Urinary bladder (tissue), 4 donors: Measurements from ENCODE around the gene RP9. TPM values are rescaled to one million over a fixed set of nuclear protein-coding genes. Genes with fewer than 3 reads are reported as not detected.
"Not testable (repeated sequence)": the region's sequence is repeated elsewhere in the genome, so short reads cannot be mapped to it uniquely, and the experiment has no call there.

ENCODE experiments used
- DNase-seq: peaks from one replicate; pipeline ENCODE4 v3.0.0-alpha.2; 2015; ENCODE audit errors: extremely low spot score
- H3K27ac ChIP-seq: one replicate; pipeline ENCODE4 v1.5.1; 2013; ENCODE audit warnings: low read depth, mild to moderate bottlenecking, moderate library complexity
- H3K36me3 ChIP-seq: one replicate; pipeline ENCODE4 v1.6.1; 2013; ENCODE audit warnings: mild to moderate bottlenecking, moderate library complexity; ENCODE audit not compliant: insufficient read depth
- H3K4me1 ChIP-seq: one replicate; pipeline ENCODE4 v1.6.1; 2013; ENCODE audit warnings: mild to moderate bottlenecking, moderate library complexity; ENCODE audit not compliant: insufficient read depth
- H3K4me3 ChIP-seq: one replicate; pipeline ENCODE4 v1.5.1; 2013; ENCODE audit warnings: low read depth, low read length
- WGBS: extraction: QIAGEN DNeasy Blood & Tissue Kit; methylation state at CpG from one replicate; pipeline ENCODE4 v1.1.7; 2013; 5-methylcytosine and 5-hydroxymethylcytosine counted together
- polyA plus RNA-seq: library from polyadenylated mRNA; stranded (reverse); fragments of 200-250 nt; gene quantifications from one replicate; pipeline ENCODE4 v1.2.3, GENCODE V29; 2013
- total RNA-seq: library from RNA; depleted of rRNA; stranded (reverse); fragments of >200 nt; gene quantifications from one replicate; pipeline ENCODE4 v1.2.3, GENCODE V29; 2014
- donor health status: healthy with polysubstance abuse.
- donor health status: healthy.

RP9 gene
- total and polyA plus RNA-seq, 2 donors: 7.8 to 10.1 TPM

GRCh38 chr7:33128631-33128989, 19.4 kb upstream of the RP9 start:
- H3K4me3 ChIP-seq: peak overlapping the region; percentile 67
- no peaks in the 10 kb centered on the region for H3K4me1 ChIP-seq
- H3K27ac ChIP-seq: peak overlapping the region; percentile 82
- H3K36me3 ChIP-seq: no peaks in the 10 kb centered on the region
- no peak for DNase-seq
- 0% methylated on average over 3 of the region's 3 CpGs for WGBS

- no peak overlapping the region for H3K27ac ChIP-seq
- no peaks in the 10 kb centered on the region for H3K4me1 ChIP-seq
- no peak overlapping the region for H3K4me3 ChIP-seq
- 70% methylated on average over 2 of the region's 2 CpGs for WGBS
- DNase-seq: no peak
- no peaks in the 10 kb centered on the region for H3K36me3 ChIP-seq
These were observed 17.9 kb upstream of the RP9 start for GRCh38 chr7:33127085-33127484.

GRCh38 chr7:33118383-33118782, 9.2 kb upstream of the RP9 start:
- H3K27ac ChIP-seq: no peak overlapping the region
- no peaks in the 10 kb centered on the region for H3K4me1 ChIP-seq
- H3K36me3 ChIP-seq: no peaks in the 10 kb centered on the region
- WGBS: 94% methylated on average over 3 of the region's 3 CpGs
- DNase-seq: no peak
- no peak overlapping the region for H3K4me3 ChIP-seq

- H3K36me3 ChIP-seq: no peaks in the 10 kb centered on the region
- H3K27ac ChIP-seq: no peak overlapping the region
- H3K4me1 ChIP-seq: no peaks in the 10 kb centered on the region
- no peak overlapping the region for H3K4me3 ChIP-seq
- DNase-seq: no peak
These were observed 5.8 kb upstream of the RP9 start for GRCh38 chr7:33114976-33115375.

GRCh38 chr7:33111614-33112013, 2.4 kb upstream of the RP9 start:
- no peak overlapping the region for H3K4me3 ChIP-seq
- no peak overlapping the region for H3K27ac ChIP-seq
- H3K4me1 ChIP-seq: no peaks in the 10 kb centered on the region
- WGBS: 64% methylated on average over 3 of the region's 3 CpGs
- DNase-seq: no peak
- H3K36me3 ChIP-seq: no peaks in the 10 kb centered on the region

GRCh38 chr7:33109758-33110238, 594 bp upstream of the RP9 start:
- no peak for DNase-seq
- Histone ChIP-seq H3K27ac (no peak overlapping the region), H3K4me3 (peak overlapping the region; percentile 96), H3K36me3 (no peaks in the 10 kb centered on the region), H3K4me1 (peaks cover 2% of the 10 kb centered on the region)
- 20% methylated on average over 11 of the region's 11 CpGs for WGBS

GRCh38 chr7:33108554-33109004, 625 bp downstream of the RP9 start:
- H3K27ac ChIP-seq: no peak overlapping the region
- no peak for DNase-seq

GRCh38 chr7:33107136-33108066, 1.8 kb downstream of the RP9 start:
- Histone ChIP-seq H3K36me3 (no peaks in the 10 kb centered on the region), H3K4me3 (peak overlapping the region; percentile 96), H3K4me1 (peaks cover 2% of the 10 kb centered on the region), H3K27ac (no peak overlapping the region)
- 43% methylated on average over 7 of the region's 7 CpGs for WGBS
- DNase-seq: no peak

More at GRCh38 chr7:33108554-33109004, 625 bp downstream of the RP9 start:
- Histone ChIP-seq H3K4me3 (peak overlapping the region; percentile 96), H3K36me3 (no peaks in the 10 kb centered on the region), H3K4me1 (peaks cover 2% of the 10 kb centered on the region)
- WGBS: under 1% methylated on average over 10 of the region's 10 CpGs

GRCh38 chr7:33101906-33102305, 7.3 kb downstream of the RP9 start:
- WGBS: 83% methylated on average over 3 of the region's 3 CpGs
- Histone ChIP-seq H3K4me1 (peaks cover 2% of the 10 kb centered on the region), H3K27ac (no peak overlapping the region), H3K36me3 (no peaks in the 10 kb centered on the region), H3K4me3 (no peak overlapping the region)
- no peak for DNase-seq

GRCh38 chr7:33100770-33101169, 8.4 kb downstream of the RP9 start:
- DNase-seq: no peak
- Histone ChIP-seq H3K36me3 (no peaks in the 10 kb centered on the region), H3K4me1 (peaks cover 2% of the 10 kb centered on the region), H3K27ac (no peak overlapping the region), H3K4me3 (no peak overlapping the region)
- 92% methylated on average over 3 of the region's 3 CpGs for WGBS

GRCh38 chr7:33099154-33099940, 9.9 kb downstream of the RP9 start:
- Histone ChIP-seq H3K36me3 (no peaks in the 10 kb centered on the region), H3K4me3 (no peak overlapping the region), H3K27ac (no peak overlapping the region), H3K4me1 (no peaks in the 10 kb centered on the region)
- 57% methylated on average over 4 of the region's 4 CpGs for WGBS
- no peak for DNase-seq

GRCh38 chr7:33094745-33095275, 14.4 kb downstream of the RP9 start:
- not testable (repeated sequence) for H3K4me3 ChIP-seq, H3K36me3 ChIP-seq, DNase-seq, H3K27ac ChIP-seq, H3K4me1 ChIP-seq
- WGBS: 70% methylated on average over 5 of the region's 6 CpGs

- no peak overlapping the region for H3K4me3 ChIP-seq
- H3K4me1 ChIP-seq: no peaks in the 10 kb centered on the region
- no peaks in the 10 kb centered on the region for H3K36me3 ChIP-seq
- WGBS: 87% methylated on average over 4 of the region's 4 CpGs
- no peak for DNase-seq
- no peak overlapping the region for H3K27ac ChIP-seq
These were observed 15.9 kb downstream of the RP9 start for GRCh38 chr7:33093266-33093665.
